GM23338 (cell line): Measurements from ENCODE around the gene TBATA. TPM values are rescaled to one million over a fixed set of nuclear protein-coding genes. Genes with fewer than 3 reads are reported as not detected.

Source experiments
- ATAC-seq: fragments of 200-7000 bp; cut with Tn5 transposase; 3 replicates; pipeline ENCODE4 v1.9.1; 2020
- DNase-seq: peaks from one replicate; pipeline ENCODE4 v3.0.0-alpha.2; 2015; ENCODE audit warnings: low spot score
- H2AFZ ChIP-seq: fragments of 200-600 bp; sonication (generic); 2 replicates; pipeline ENCODE4 v1.8.0; 2016; ENCODE audit warnings: antibody characterized with exemption, mild to moderate bottlenecking, moderate library complexity
- H3F3A ChIP-seq: fragments of 200-600 bp; sonication (generic); replicated peaks from 2 replicates; pipeline ENCODE4 v1.8.0; 2017; ENCODE audit warnings: antibody characterized with exemption, mixed run types, low read depth
- H3K27ac ChIP-seq: fragments of 200-600 bp; sonication (generic); 2 replicates; pipeline ENCODE4 v1.6.1; 2016; ENCODE audit warnings: low read depth
- H3K27me3 ChIP-seq: fragments of 200-600 bp; sonication (generic); 2 replicates; pipeline ENCODE4 v1.8.0; 2016; ENCODE audit warnings: mild to moderate bottlenecking, mixed run types, moderate library complexity; ENCODE audit not compliant: insufficient read depth
- H3K36me3 ChIP-seq: fragments of 200-600 bp; sonication (generic); 2 replicates; pipeline ENCODE4 v1.8.0; 2016; ENCODE audit warnings: mild to moderate bottlenecking; ENCODE audit not compliant: insufficient read depth
- H3K4me1 ChIP-seq: fragments of 200-600 bp; sonication (generic); 2 replicates; pipeline ENCODE4 v1.8.0; 2016; ENCODE audit warnings: mild to moderate bottlenecking, moderate library complexity; ENCODE audit not compliant: insufficient read depth
- H3K4me2 ChIP-seq: fragments of 200-600 bp; sonication (generic); 2 replicates; pipeline ENCODE4 v1.7.1; 2017; ENCODE audit warnings: mixed run types
- H3K4me3 ChIP-seq: fragments of 200-600 bp; sonication (generic); 2 replicates; pipeline ENCODE4 v1.6.1; 2016; ENCODE audit warnings: mixed run types
- H3K79me2 ChIP-seq: fragments of 200-600 bp; sonication (generic); replicated peaks from 2 replicates; pipeline ENCODE4 v1.8.0; 2017; ENCODE audit warnings: mild to moderate bottlenecking; ENCODE audit not compliant: insufficient read depth
- H3K9me2 ChIP-seq: fragments of 200-600 bp; sonication (generic); 2 replicates; pipeline ENCODE4 v1.8.0; 2017; ENCODE audit not compliant: insufficient read depth
- H4K20me1 ChIP-seq: fragments of 200-600 bp; sonication (generic); replicated peaks from 2 replicates; pipeline ENCODE4 v1.8.0; 2017; ENCODE audit warnings: mild to moderate bottlenecking; ENCODE audit not compliant: insufficient read depth
- H3K27ac Mint-ChIP-seq: 2 replicates; pipeline ENCODE4 v1.8.0; 2020; ENCODE audit warnings: inconsistent platforms, mild to moderate bottlenecking, moderate library complexity, mixed read lengths
- H3K27me3 Mint-ChIP-seq: 3 replicates; pipeline ENCODE4 v1.8.0; 2022; ENCODE audit warnings: low read depth, mild to moderate bottlenecking, moderate library complexity, mixed read lengths, inconsistent platforms; ENCODE audit not compliant: insufficient read depth, poor library complexity
- H3K36me3 Mint-ChIP-seq: 3 replicates; pipeline ENCODE4 v1.8.0; 2021; ENCODE audit warnings: low read depth, mild to moderate bottlenecking, inconsistent platforms, moderate library complexity, mixed read lengths
- H3K4me1 Mint-ChIP-seq: 3 replicates; pipeline ENCODE4 v1.8.0; 2020; ENCODE audit warnings: mild to moderate bottlenecking, inconsistent platforms, mixed read lengths
- H3K4me3 Mint-ChIP-seq: 3 replicates; pipeline ENCODE4 v1.8.0; 2021; ENCODE audit warnings: moderate library complexity, mild to moderate bottlenecking, inconsistent platforms, mixed read lengths
- H3K9me3 Mint-ChIP-seq: 3 replicates; pipeline ENCODE4 v1.8.0; 2020; ENCODE audit warnings: moderate library complexity, mild to moderate bottlenecking, inconsistent platforms, mixed read lengths
- CREB1 ChIP-seq: fragments of 250-450 bp; sonication (Bioruptor Pico); IDR thresholded peaks from 2 replicates; pipeline ENCODE4 v1.5.0; 2020; ENCODE audit warnings: low read depth, mild to moderate bottlenecking, moderate library complexity
- CTCF ChIP-seq, 2 experiments: fragments of 200-600 bp in 1 of 2; sonication (generic) in 1 of 2; conservative IDR thresholded peaks; 2 replicates each; pipeline versions ENCODE4 v1.5.1 to v1.6.1; 2016 to 2017; ENCODE audit warnings: antibody characterized with exemption in 2 of 2, low read depth in 2 of 2, mild to moderate bottlenecking in 2 of 2, moderate library complexity in 1 of 2
- ETS1 ChIP-seq: IDR thresholded peaks from 2 replicates; pipeline ENCODE4 v1.6.1; 2016; ENCODE audit warnings: antibody characterized with exemption
- EZH2 ChIP-seq: fragments of 200-600 bp; sonication (generic); IDR thresholded peaks from one replicate; pipeline ENCODE4 v1.8.0; 2017; ENCODE audit warnings: antibody characterized with exemption, mild to moderate bottlenecking, low read depth; ENCODE audit not compliant: unreplicated experiment
- EZH2phosphoT487 ChIP-seq: fragments of 200-600 bp; sonication (generic); IDR thresholded peaks from one replicate; pipeline ENCODE4 v1.8.1; 2018; ENCODE audit warnings: antibody characterized with exemption; ENCODE audit not compliant: unreplicated experiment
- JUNB ChIP-seq: IDR thresholded peaks from one replicate; pipeline ENCODE4 v1.6.1; 2016; ENCODE audit warnings: antibody characterized with exemption; ENCODE audit not compliant: unreplicated experiment
- NANOG ChIP-seq: IDR thresholded peaks from 2 replicates; pipeline ENCODE4 v1.6.1; 2016; ENCODE audit warnings: antibody characterized with exemption, borderline replicate concordance
- ZNF114 ChIP-seq: fragments of 250-450 bp; sonication (Bioruptor Pico); IDR thresholded peaks from 2 replicates; pipeline ENCODE4 v1.5.0; 2020; ENCODE audit warnings: mild to moderate bottlenecking, moderate library complexity
- ZNF331 ChIP-seq: fragments of 250-450 bp; sonication (Bioruptor Pico); IDR thresholded peaks from 2 replicates; pipeline ENCODE4 v1.5.0; 2020; ENCODE audit warnings: low read depth, mild to moderate bottlenecking, moderate library complexity
- ZNF462 ChIP-seq: fragments of 250-450 bp; sonication (Bioruptor Pico); IDR thresholded peaks from 2 replicates; pipeline ENCODE4 v1.5.0; 2020; ENCODE audit warnings: mild to moderate bottlenecking, moderate library complexity
- polyA plus RNA-seq: library from polyadenylated mRNA; unstranded; fragments of >200 nt; fragmentation: Nextera tagmentation; extraction: Ambion mirVana; gene quantifications from 2 replicates; pipeline ENCODE4 v1.2.1, GENCODE V29; 2016
- total RNA-seq: library from RNA; depleted of rRNA; stranded (reverse); fragments of >200 nt; shearing (Covaris generic); gene quantifications from 2 replicates; pipeline ENCODE4 v1.2.3, GENCODE V29; 2014

The TBATA gene
- total and polyA plus RNA-seq, 2 experiments from 2014 or later, result not detected

GRCh38 chr10:70737250-70737649 lies 47.9 kb downstream of the TBATA start (continued):
- TF ChIP-seq EZH2 (no peak), CTCF (conservative IDR thresholded peaks at IDR 0.05; ENCODE audit: low read depth in 2 of 2) (no peak)

GRCh38 chr10:70736525-70736924 lies 48.7 kb downstream of the TBATA start:
- H4K20me1 ChIP-seq, result no peaks in the 10 kb centered on the region
- H3K36me3 Mint-ChIP-seq, result no peaks in the 10 kb centered on the region
- DNase-seq, result no peak
- no peak overlapping the region for H2AFZ ChIP-seq
- no peak for ATAC-seq
- H3K4me2 ChIP-seq, result no peak overlapping the region
- H3K27me3 Mint-ChIP-seq, result peaks cover 13% of the 10 kb centered on the region
- no peaks in the 10 kb centered on the region for H3K9me3 Mint-ChIP-seq
- no peak overlapping the region for H3K4me3 Mint-ChIP-seq
- H3K36me3 ChIP-seq, result no peaks in the 10 kb centered on the region
- H3K4me3 ChIP-seq, result no peak overlapping the region
- no peaks in the 10 kb centered on the region for H3K79me2 ChIP-seq
- H3K4me1 Mint-ChIP-seq, result peaks cover 4% of the 10 kb centered on the region; the same call in 2 of the 3 replicates
- no peaks in the 10 kb centered on the region for H3K9me2 ChIP-seq
- no peaks in the 10 kb centered on the region for H3K27me3 ChIP-seq
- H3K27ac Mint-ChIP-seq, result no peak overlapping the region
- no peak overlapping the region for H3K27ac ChIP-seq
- H3F3A ChIP-seq, result no peaks in the 10 kb centered on the region
- no peaks in the 10 kb centered on the region for H3K4me1 ChIP-seq
- TF ChIP-seq ETS1, result no peak
- no peak for TF ChIP-seq ZNF462 (CRISPR knock-in tag)
- no peak for TF ChIP-seq CREB1 (CRISPR knock-in tag)
- TF ChIP-seq ZNF331 (CRISPR knock-in tag), result no peak
- no peak for TF ChIP-seq EZH2phosphoT487
- no peak for TF ChIP-seq NANOG
- no peak for TF ChIP-seq ZNF114 (CRISPR knock-in tag)
- no peak for TF ChIP-seq CTCF (conservative IDR thresholded peaks at IDR 0.05; ENCODE audit: low read depth in 2 of 2)
- no peak for TF ChIP-seq JUNB
- TF ChIP-seq EZH2, result no peak
